GF-D8 (cell line): ENCODE data around the gene ZFTA.
"Not testable (repeated sequence)": the region's sequence is repeated elsewhere in the genome, so short reads cannot be mapped to it uniquely, and the experiment has no call there.

Source experiments
- DNase-seq: peaks from one replicate; lab custom pipeline; 2025; lab: John Stamatoyannopoulos, UW

The ZFTA gene

DNA sequence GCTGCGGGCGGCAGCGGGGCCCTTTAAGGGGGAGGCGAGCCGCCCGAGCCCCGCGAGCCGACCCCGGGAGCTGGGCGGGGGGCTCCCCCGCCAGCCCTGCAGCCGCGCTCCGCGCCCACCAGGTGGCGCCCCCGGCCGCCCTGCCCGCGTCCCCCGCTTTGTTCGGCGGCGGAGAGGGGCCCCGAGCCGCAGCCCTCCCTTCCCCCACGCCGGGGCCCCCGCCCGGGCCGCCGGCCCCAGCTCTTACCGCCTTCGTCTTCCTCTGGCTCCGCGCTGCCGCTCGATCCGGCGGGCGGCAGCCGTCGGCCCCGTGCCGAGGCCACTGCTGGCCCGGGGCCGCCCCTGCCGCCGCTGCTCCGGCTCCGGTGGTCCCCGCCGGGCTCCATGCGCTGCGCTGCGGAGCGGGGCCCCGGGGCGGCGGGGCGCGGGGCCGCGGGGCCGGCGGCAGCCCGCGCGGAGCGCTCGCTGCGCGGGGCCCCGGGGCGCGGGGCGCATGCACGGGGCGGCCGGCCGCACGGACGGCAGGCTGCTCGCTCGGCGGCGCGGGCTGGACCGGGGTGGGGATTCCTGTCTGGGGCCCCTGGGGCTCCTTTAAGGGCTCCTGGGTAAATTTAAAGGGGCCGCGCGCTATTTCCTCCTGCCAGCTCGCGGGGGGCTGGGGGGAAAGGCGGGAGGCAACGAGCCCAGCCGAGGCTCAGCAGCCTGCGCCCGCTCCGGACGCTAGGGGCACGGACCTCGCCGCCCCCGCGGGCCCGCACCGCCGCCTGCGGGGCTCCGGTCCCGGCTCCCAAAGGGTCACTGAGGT is at the start of gene ZFTA:
TSS of gene ZFTA (minus strand) at position 539 of the 805 bp plus-strand sequence. CDS start at position 386, 153 bp downstream.
- DNase-seq = no peak

DNA sequence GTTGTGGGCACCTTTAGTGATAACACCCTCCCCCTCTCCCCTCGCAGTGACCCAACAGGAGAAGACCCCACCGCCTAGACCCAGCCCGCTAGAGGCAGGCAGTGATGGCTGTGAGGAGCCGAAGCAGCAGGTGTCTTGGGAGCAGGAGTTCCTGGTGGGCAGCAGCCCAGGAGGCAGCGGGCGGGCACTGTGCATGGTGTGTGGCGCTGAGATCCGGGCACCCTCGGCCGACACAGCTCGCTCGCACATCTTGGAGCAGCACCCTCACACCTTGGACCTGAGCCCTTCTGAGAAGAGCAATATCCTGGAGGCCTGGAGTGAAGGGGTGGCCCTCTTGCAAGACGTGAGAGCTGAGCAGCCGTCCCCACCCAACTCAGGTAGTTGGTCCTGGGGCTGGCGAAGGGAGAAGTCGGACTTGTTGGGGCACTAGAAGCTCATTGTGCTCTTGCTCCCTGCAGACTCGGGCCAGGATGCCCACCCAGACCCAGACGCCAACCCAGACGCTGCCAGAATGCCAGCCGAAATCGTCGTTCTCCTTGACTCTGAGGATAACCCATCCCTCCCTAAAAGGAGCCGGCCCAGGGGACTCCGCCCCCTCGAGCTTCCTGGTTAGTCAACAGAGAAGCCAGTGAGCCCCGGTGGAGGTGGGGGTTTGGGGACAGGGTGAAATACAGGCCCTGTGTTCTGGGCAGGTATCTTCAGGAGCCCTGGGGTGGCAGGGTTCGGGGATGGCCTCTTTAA is 49.4 kb upstream of the ZFTA start:
- DNase-seq = no peak

DNA sequence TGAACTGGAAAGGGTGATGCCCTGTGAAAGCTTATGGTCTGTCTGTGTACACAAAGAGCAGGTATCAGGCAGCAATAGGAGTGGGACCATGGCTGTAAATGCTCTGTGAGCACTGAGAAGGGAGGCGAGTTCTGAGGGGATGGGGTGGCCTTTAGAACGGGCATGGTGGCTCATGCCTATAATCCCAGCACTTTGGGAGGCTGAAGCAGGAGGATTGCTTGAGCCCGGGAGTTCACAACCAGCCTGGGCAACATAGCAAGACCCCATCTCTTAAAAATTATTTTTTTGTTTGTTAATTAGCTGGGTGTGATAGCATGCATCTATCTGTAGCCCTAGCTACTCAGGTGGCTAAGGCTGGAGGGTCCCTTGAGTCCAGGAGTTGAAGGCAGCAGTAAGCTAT is 48.2 kb upstream of the ZFTA start:
- DNase-seq = no peak

DNA sequence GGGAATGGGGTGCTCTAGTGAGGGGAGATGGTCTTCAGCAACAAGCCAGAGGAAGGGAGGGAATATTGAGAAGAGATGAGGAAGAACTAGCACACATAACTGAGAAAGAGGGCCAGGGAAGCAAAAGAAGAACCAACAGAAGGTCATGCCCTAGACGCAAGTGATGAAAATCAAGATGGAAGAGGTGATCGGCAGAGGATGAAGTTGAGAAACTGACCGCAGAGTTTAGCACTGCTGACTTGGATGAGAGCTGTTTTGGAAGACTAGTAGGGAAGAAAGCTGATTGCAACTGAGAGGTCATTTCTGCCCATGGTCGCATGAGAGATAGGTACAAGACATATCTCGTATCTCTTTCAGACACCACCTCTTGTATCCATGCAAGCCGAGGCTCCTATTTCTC is 47.6 kb upstream of the ZFTA start:
- no peak for DNase-seq

DNA sequence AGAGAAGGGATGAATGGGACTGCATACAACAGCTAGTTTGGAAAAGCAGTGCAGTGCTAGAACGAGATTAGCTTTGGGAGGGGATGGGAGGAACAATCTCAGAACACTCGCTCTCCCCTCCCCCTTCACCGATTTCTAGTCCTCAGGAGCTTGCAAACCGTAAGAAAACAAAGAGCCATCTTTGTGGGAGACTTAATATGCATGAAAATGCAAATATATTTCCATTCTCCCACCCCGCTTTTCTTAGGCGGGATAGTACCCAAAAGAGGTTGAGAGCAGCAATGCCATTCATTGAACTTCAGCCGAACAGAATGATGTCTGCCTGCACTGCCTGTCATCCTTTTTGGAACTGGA is 45.8 kb upstream of the ZFTA start:
- no peak for DNase-seq

DNA sequence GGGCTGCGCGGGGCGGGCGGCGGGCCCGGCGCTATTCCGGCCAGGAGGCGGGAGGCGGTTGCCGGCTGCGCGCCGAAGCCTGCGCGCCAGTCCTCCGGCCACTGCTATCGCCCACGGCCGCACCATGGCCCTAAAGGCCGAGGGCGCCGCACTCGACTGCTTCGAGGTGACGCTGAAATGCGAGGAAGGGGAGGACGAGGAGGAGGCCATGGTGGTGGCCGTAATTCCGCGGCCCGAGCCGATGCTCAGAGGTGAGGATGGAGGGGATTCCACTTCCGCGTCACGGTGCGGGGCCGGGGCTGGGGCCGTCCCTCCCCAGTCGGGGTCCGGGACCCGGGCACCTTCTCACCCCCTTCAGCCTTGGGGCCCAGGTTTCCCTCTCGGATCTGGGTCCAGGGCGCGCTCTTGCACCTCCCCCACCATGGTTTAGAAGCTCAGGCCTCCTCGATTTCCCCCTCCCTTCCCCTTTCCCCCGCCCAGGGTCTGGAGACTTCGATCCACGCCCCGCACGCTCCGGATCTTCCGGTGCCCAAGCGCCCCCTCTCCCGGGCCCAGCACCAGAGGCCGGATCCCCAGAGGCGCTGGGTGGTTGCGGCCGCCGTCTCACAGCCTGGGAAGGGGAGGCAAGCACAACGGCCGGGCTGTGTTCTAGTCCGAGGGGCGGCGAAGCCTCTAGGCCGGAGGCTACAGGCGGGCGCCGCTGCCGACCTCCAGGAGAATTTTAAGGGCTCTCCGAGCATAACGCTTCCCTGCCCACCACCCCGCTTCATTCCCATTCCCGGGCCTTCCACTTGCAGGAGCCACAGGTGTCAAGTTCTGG is 45.2 kb upstream of the ZFTA start:
- no peak for DNase-seq

DNA sequence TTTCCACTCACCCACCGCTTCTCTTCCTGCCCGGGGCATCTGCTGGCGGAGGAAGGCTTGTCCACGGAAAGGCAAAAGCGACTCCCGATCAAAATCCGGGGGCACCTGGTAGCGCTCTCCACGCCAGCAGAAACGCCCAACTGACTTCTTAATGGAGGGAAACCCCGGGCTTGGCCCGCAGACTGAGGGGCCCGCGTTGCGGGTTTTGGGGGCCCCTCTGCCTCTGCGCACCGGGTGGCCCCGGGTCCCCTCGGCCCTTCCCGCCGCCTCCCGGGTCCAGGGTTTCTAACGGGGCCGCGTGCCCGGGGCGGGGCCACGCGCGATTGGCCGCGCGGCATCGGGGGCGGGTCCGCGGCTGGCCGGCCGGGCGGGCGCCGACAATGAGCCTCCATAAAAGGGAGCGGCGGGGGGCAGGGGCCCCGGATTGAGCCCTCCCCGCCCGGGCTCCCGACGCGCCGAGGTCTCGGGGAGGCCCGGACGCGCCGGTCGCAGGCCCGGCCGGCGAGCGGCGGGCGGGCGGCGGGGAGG is 44.5 kb upstream of the ZFTA start, which contains the start of gene SPINDOC:
TSS of gene SPINDOC (plus strand) at position 422 of the 528 bp plus-strand sequence. CDS start 231 bp downstream, outside the sequence.
- DNase-seq = peak; percentile 13

DNA sequence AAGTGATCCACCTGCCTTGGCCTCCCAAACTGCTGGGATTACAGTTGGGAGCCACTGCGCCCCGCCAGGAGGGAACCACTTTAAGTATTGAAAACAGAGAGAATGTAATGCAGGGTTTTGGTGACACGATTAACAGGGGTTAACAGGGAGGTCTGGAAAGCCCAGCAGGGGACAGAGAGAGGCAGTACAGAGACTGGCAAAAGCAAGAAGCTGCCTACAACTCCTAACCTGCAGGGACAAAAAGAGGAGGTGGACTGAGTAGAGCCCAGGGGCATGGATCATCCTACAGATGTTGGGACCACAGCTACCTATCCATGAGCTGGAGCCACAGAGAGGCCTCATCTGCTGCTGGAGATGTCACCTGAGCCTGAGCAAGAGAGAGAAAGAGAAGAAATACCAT is 42.9 kb upstream of the ZFTA start:
- no peak for DNase-seq

DNA sequence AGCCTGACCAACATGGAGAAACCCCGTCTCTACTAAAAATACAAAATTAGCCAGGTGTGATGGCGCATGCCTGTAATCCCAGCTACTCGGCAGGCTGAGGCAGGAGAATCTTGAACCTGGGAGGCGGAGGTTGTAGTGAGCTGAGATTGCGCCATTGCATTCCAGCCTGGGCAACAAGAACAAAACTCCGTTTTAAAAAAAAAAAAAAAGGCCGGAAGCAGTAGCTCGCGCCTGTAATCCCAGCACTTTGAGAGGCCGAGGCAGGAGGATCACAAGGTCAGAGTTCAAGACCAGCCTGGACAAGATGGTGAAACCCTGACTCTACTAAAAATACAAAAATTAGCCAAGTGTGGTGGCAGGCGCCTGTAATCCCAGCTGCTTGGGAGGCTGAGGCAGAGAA is 41.8 kb upstream of the ZFTA start:
- DNase-seq = not testable (repeated sequence)

DNA sequence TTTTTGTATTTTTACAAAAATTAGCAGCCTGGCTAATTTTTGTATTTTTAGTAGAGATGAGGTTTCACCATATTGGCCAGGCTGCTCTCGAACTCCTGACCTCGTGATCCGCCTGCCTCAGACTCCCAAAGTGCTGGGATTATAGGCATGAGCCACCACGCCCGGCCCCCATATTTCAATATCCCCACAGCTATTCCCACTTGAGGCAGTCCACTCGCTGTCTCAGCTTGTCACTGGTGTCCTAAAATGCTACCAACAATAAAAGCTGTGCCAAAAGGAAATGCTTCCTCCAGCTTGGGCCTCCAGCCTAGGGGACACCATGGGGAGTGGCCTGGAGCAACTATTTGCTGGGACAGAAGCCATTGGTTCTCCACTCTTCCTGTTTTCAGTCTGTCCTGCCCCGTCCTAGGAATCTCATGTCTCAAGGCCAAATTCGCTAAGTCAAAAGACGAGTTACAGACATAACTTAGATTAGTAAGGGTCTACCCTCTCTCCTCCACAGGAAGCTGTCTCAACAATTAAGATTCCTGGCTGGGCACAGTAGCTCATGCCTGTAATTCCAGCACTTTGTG is 37.4 kb upstream of the ZFTA start:
- no peak for DNase-seq

DNA sequence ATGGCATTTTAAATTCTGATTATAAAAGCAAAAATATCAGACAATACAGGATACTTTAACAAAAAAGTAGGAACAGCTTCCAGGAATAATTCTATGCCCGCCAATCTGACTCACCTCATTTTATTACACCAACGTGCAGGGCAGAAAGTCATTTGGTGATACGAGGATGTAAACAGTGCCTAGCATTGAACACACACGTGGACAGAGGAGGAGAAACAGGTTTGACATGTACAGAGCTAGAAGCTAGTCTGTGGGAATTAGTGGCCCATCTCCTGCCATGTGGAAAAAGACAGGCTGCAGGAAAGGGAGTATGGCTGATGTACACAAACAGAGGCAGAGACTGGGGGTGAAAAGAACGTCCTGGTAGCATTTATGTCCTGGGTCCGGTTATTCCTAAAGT is 35.7 kb upstream of the ZFTA start:
- no peak for DNase-seq

DNA sequence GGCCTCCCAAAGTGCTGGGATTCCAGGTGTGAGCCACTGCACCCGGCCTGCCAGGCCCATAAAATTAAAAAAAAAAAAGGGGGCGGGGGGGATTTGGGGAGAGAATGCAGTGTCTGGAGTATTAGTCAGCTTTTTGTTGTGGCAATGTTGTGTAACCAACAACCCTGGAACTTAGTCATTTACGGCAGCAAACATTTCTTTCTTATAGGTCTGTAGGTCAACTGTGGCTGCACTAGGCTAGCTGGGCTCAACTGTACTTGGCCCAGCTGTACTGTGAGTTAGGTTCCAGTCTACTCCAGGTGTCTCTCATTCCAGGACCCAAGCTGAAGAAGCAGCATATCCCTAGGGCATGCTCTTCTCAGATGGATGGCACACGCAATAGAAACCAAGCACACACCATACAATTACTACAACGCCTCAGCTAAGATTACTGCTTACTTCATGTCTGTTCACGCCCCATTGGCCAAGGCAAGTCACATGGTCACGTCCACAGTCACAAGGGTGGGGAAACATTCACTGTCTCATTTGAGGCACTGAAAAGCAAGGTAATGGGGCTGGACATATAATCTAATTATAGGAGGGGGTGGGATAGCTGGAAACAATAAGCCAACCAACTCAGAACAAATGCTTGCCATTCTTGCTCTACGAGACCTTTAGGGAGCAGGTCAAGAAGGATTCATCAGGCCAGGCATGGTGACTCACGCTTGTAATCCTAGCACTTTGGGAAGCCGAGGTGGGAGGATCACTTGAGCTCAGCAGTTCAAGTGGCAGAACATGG is 34.3 kb upstream of the ZFTA start:
- no peak for DNase-seq

DNA sequence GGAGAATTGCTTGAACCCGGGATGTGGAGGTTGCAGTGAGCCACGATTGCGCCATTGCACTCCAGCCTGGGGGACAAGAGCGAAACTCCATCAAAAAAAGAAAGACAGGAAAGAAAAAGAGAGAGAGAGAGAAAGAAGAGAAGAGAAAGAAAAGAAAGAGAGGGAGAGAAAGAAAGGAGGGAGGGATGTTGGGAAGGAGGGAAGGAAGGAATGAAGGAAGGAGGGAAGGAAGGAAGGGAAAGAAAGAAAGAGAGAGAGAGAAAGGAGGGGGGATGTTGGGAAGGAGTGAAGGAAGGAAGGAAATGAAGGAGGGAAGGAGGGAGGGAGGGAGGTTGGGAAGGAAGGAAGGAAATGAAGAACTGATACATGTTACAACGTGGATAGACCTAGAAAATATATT is 32.3 kb upstream of the ZFTA start:
- no peak for DNase-seq

DNA sequence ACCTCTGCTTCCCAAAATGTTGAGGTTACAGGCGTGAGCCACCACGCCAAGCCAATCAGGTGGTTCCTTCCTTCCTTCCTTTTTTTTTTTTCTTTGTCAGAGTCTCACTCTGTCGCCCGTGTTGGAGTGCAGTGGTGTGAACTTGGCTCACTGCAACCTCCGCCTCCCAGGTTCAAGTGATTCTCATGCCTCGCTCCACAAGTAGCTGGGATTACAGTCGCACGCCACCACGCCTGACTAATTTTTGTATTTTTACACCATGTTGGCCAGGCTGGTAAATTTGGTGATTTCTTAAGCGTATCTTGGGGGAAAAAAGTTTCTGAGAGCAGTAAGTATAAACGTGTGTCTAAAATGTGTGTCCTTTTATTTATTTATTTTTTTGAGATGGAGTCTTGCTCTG is 26.5 kb upstream of the ZFTA start:
- no peak for DNase-seq

DNA sequence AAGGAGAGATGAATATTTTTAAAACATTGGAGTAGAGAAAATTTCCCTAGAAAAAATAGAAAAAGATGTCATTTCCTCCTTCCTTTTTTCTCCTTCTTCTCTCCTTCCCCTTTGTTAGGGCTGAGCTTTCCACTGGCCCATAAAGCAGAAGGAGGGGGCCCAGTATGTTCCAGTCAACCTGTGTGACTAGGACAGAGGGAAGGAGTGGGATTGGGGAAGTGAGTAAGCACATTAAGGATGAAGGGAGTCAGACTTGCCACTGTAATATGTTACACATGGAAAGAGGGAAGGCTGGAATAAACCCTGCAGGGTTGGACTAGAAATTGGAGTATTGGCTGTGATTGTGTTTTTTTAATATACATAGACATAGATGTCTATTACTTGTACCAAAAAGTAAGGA is 24.6 kb upstream of the ZFTA start:
- DNase-seq = no peak

DNA sequence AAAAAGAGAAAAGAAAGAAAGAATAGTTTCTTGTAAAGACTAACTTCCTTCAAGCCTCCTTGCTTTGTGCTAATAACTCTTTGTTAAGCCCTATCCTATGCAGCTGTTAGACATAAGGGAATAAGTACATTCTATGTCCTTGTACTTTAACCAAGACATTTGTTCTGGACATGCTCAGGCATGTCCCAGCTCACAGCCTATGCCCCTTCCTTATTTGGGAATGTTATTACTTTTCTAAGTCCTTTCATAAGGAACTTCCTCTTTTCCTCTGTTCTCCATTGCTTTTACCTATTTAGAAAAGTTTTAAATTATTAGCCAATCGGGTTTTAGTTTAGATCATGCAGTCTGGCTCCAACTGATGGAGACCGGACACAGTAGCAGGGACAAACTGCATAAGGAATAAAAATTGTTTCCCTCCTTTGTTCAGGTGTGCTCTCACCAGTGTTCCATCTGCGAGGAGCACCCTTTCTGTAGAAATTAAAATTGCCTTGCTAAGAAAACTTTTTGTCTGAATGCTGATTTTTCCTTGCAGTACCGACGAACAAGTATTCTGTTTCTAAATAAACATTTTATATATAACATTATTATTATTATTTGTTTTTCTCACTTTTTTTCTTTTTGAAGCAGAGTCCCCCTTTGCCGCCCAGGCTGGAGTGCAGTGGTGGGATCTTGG is 23.1 kb upstream of the ZFTA start:
- DNase-seq = no peak

DNA sequence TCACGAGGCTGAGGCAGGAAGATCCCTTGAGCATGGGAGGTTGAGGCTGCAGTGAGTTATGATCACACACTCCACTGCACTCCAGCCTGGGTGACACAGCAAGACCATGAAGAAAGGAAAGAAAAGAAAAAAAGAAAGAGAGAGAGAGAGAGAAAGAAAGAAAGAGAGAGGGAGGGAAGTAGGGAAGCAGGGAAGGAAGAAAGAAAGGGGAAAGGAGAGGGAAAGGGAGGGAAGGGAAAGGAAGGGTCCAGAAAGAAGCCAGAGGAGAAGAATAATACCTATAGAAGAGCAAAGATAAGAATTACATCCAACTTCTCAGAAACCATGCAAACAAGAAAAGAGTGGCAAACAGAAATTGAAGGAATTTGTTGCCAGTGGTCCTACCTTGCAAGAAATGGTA is 17.2 kb upstream of the ZFTA start:
- DNase-seq = no peak

DNA sequence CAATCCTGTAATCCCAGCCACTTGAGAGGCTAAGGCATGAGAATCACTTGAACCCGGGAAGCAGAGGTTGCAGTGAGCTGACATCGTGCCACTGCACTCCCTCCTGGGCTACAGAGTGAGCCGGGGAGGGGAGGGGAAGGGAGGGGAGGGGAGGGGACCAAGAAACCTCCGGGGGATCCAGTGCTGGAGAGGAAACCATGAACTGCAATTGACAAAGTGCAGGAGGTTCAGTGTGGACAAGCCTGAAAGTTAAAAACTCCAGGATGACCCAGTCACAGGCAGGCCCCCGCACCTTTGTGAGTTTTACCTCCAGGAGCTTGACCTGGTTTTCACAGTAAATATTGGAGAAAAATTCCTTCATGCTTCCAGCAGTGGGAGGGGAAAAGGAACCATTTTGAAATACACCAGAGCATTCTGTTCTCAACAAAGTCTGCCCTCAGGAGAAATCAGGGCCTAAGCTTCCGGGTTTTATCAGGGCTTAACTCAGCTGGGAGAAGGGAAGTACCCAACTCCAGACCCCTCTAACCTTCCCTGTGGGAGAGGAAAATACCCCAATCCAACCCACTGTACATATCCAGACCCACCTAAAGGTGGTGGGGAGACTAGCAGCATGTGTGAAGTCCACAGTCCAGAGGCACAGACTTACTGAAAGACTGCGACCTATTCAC is 15.5 kb upstream of the ZFTA start:
- no peak for DNase-seq

DNA sequence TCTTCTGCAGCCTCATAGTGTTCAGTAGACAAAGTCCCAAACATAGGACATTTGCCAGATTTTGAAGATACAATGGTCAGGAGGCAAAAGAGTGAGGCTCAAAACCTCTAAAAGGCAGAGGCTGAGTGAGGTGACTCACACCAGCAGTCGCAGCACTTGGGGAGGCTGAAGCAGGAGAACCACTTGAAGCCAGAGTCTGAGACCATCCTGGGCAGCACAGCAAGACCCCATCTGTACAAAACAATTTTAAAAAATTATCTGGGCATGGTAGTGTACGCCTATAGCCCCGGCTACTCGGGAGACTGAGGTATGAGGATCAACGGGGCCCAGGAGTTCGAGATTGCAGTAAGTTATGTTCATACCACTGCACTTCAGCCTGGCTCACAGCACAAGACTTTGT is 14.2 kb upstream of the ZFTA start:
- DNase-seq = no peak

DNA sequence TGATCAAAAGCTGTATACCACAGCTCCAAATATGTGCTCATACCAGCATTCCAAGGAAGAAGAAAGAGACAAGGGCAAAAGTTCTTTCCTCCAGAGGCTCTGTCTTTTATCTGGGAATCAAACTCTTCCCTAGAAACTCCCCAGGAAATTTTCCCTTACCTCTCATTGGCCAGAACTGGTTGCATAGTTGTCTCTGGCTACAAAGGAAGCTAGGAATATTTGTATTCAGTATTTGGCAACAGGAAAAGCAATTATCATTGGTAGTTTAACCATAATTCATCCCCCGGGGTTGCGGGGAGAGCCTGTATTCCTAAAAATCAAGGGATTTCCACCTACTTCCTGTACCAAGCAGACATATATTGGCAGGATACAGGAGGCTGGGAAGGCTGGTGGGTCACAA is 10.5 kb upstream of the ZFTA start:
- DNase-seq = no peak
